Motor neuron (in vitro differentiated cells): ENCODE data around the gene ABRACL. TPM values are rescaled to one million over a fixed set of nuclear protein-coding genes. Genes with fewer than 3 reads are reported as not detected.
"Not testable (repeated sequence)": the region's sequence is repeated elsewhere in the genome, so short reads cannot be mapped to it uniquely, and the experiment has no call there.

Experiments
- ATAC-seq, 8 experiments: fragments of 200-7000 bp; cut with Tn5 transposase; replicated peaks in 6 of 8; 2 replicates each; pipeline ENCODE4 v1.8.0; 2021; ENCODE audit warnings: mild to moderate bottlenecking in 8 of 8, moderate library complexity in 8 of 8
- H3K27ac ChIP-seq, 2 donors: fragments of 250-450 bp; sonication (Bioruptor Pico); 2 replicates each; pipeline ENCODE4 v1.9.0; 2021; ENCODE audit warnings: antibody characterized with exemption in 2 of 2, mild to moderate bottlenecking in 2 of 2, moderate library complexity in 1 of 2
- H3K4me1 ChIP-seq, 2 donors: fragments of 250-450 bp; sonication (Bioruptor Pico); replicated peaks in 1 of 2; 2 replicates each; pipeline ENCODE4 v1.6.1; 2021; ENCODE audit warnings: antibody characterized with exemption in 2 of 2, mild to moderate bottlenecking in 2 of 2, moderate library complexity in 1 of 2
- H3K4me3 ChIP-seq, 5 donors: fragments of 250-450 bp; sonication (Bioruptor Pico); 2 replicates each; pipeline ENCODE4 v1.9.0; 2021; ENCODE audit warnings: antibody characterized with exemption in 5 of 5, mild to moderate bottlenecking in 5 of 5, moderate library complexity in 4 of 5
- WGBS, 10 experiments: fragments of 450-650 bp; shearing (Covaris generic); methylation state at CpG; one replicate each; pipeline ENCODE4 v1.0.0; 2022; 5-methylcytosine and 5-hydroxymethylcytosine counted together
- in situ Hi-C, 9 experiments: fragments of 400-800 bp; cut with MboI; loops; one replicate each; pipeline ENCODE4 v1.15.0; 2021; ENCODE audit warnings: low sequenced_read_pairs in 9 of 9, low pct_unique_long_range_greater_than_20kb in 2 of 9; ENCODE audit not compliant: unreplicated experiment in 9 of 9
- total RNA-seq, 8 experiments: library from RNA; unstranded; fragments of 300-600 nt; gene quantifications; 2 replicates each; pipeline versions ENCODE4 v1.2.3 to v1.2.4, GENCODE V29; 2022

ABRACL gene
- total RNA-seq, 8 experiments from 2014 or later: 13.9 to 61.3 (median 26.6) TPM

DNA sequence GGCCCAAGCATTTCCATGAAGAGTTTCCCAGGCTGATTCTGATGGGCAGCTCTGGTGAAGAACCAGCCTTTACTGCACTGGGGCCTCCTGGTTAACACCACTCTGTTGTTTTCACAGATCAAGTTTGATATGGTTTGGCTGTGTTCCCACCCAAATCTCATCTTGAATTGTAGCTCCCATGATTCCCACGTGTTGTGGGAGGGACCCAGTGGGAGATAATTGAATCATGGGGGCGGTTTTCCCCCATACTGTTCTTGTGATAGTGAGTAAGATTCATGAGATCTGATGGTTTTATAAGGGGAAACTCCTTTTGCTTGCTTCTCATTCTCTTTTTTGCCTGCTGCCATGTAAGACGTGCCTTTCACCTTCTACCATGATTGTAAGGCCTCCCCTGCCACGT, 20.4 kb downstream of the ABRACL start:
- H3K4me3 ChIP-seq, H3K27ac ChIP-seq, ATAC-seq, H3K4me1 ChIP-seq, in situ Hi-C loops: not testable (repeated sequence)
- WGBS, 10 experiments: 20 to 93% (median 60%) methylated on average over 1 to 4 of the region's 4 CpGs; no CpG with 5 or more reads in 1 of the 10 experiments

GRCh38 chr6:139050131-139050769, 21.7 kb downstream of the ABRACL start:
- H3K27ac ChIP-seq, ATAC-seq, in situ Hi-C loops, H3K4me1 ChIP-seq, H3K4me3 ChIP-seq: not testable (repeated sequence)
- WGBS, 10 experiments: 87 to 100% (median 100%) methylated on average over 1 to 5 of the region's 5 CpGs; no CpG with 5 or more reads in 1 of the 10 experiments

DNA sequence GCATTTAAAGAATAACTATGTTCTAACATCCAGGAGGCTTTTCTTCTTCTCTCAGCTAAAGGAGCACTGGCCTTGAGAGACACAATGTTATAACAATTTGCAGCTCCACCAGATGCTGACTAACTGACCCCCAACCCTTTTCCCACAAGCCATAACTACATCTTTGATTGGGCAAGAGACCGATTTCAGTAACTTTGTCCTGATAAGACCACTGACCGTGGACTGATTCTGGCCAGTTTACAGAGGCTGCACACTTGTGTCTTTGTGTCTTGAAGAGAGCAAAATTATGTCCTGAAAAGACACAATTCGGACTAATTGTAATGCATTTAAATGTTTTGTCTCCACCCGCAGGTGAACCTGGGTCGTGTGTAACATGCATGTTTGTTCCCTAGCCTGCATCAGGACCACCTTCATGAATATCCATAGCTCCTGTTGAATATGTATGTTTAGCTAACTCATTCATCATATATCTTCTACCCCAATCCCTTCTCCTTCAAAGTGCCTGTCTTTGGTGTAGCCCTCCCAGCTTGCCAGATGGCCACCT, 22.3 kb downstream of the ABRACL start:
- in situ Hi-C loops: no loop called here

DNA sequence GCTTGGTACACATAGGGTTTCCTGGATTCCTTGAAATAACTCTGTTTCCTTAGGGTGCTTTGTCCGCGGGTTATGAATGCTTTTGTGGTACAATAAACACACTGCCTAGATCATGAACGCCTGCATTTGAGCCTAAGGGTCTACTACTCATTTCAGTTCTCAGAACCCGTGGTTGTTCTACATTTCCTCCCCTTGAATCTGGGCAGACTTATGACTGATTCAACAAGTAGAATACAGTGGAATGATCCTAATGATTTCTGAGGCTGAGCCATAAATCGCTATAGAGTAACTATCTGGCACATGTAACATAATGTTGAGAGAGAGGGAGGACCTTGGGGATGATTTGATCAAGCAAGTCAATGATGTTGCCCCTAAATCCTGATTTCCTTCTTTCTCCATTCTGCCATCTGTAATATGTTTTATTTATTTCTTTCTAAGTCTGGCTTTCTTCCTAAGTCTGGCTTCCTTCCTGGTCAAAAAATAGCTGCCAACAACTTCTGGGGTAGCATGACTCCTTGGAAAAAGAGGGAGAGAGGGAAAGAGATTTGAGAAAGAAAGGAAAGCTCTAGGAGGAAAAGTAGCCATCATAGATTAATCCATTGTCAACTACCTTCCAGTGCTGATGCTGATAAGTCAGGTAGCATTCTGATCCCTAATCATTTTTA, 23.0 kb downstream of the ABRACL start:
- in situ Hi-C loops: no loop called here
- Histone ChIP-seq H3K4me1 (no peaks in the 10 kb centered on the region), H3K27ac (no peak overlapping the region), H3K4me3 (no peak overlapping the region)
- no peak for ATAC-seq
- WGBS, 10 experiments: 62 to 100% (median 92%) methylated on average over 2 to 5 of the region's 5 CpGs

More for the DNA sequence above, 22.3 kb downstream of the ABRACL start:
- Histone ChIP-seq H3K27ac (no peak overlapping the region), H3K4me3 (no peak overlapping the region), H3K4me1 (no peaks in the 10 kb centered on the region)
- WGBS, 10 experiments: 50 to 100% (median 83%) methylated on average over 1 to 5 of the region's 5 CpGs
- peak in 1 of 8 experiments; percentile 33 for ATAC-seq

DNA sequence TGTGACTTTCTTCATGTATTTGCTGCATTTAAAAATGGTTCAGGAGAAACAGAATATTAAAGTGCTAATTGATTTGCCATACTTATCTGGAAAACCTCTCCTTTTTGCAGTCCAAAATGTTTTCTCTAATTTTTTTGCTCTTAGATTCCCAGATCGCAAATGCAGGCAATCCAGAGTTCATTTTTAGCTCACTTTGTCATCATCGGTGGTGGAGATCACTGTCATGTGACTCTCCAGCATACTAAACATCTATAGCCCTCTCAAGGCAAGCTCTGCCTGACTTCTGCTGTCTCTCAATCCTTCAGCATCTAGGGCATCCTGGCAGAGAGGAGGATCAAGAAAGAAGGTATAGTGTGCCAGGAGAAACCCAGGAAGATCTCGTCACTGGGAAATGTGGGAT, 24.8 kb downstream of the ABRACL start:
- no peak overlapping the region for H3K27ac ChIP-seq
- in situ Hi-C loops: no loop called here
- WGBS, 10 experiments: 20 to 100% (median 79%) methylated on average over 1 to 3 of the region's 3 CpGs; no CpG with 5 or more reads in 1 of the 10 experiments

GRCh38 chr6:139054001-139054400, 25.5 kb downstream of the ABRACL start:
- no peak overlapping the region for H3K4me3 ChIP-seq
- H3K4me1 ChIP-seq: no peaks in the 10 kb centered on the region
- in situ Hi-C loops: no loop called here
- no peak for ATAC-seq
- H3K27ac ChIP-seq: no peak overlapping the region
- WGBS, 10 experiments: 75 to 100% (median 85%) methylated on average over 1 to 3 of the region's 3 CpGs; no CpG with 5 or more reads in 1 of the 10 experiments

More for the DNA sequence above, 24.8 kb downstream of the ABRACL start:
- H3K4me1 ChIP-seq: no peaks in the 10 kb centered on the region
- ATAC-seq: peak in 1 of 8 experiments; percentile 43
- no peak overlapping the region for H3K4me3 ChIP-seq

DNA sequence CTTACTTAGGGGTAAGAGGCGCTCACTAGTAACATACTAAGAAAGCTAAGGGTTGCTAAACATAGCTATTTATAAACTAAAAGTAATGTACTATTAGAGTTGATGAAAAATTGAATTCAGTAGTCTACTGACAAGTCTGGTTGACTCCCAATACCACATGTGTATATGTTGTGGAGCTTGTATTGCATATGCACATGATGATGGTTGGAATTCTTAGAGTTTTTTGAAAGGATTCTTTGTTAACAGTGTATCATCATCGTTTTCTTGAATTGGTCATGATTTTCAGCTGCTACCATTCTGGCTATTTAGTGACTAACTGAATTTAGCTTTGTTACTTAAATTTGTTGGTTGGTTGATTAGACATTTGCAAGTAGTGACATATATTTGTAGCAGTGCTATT, 27.2 kb downstream of the ABRACL start:
- ATAC-seq: peak in 3 of 8 experiments; percentile 96 to 99 (median 99)
- whole genome bisulfite sequencing, 10 experiments: 8 to 100% (median 88%) methylated on average over 1 to 2 of the region's 2 CpGs; no CpG with 5 or more reads in 1 of the 10 experiments
- in situ Hi-C loops: no loop called here
- no peaks in the 10 kb centered on the region for H3K4me1 ChIP-seq
- H3K27ac ChIP-seq: no peak overlapping the region
- H3K4me3 ChIP-seq: no peak overlapping the region

- WGBS, 10 experiments: 37 to 100% (median 73%) methylated on average over 1 to 3 of the region's 3 CpGs; no CpG with 5 or more reads in 1 of the 10 experiments
- in situ Hi-C loops: no loop called here
These were observed 29.5 kb downstream of the ABRACL start for GRCh38 chr6:139058029-139058428.

GRCh38 chr6:139060332-139060731, 31.8 kb downstream of the ABRACL start:
- Histone ChIP-seq H3K4me3 (no peak overlapping the region), H3K27ac (no peak overlapping the region), H3K4me1 (no peaks in the 10 kb centered on the region)
- in situ Hi-C loops: no loop called here
- ATAC-seq: no peak

More at GRCh38 chr6:139058029-139058428, 29.5 kb downstream of the ABRACL start:
- Histone ChIP-seq H3K27ac (no peak overlapping the region), H3K4me3 (no peak overlapping the region), H3K4me1 (no peaks in the 10 kb centered on the region)
- no peak for ATAC-seq

DNA sequence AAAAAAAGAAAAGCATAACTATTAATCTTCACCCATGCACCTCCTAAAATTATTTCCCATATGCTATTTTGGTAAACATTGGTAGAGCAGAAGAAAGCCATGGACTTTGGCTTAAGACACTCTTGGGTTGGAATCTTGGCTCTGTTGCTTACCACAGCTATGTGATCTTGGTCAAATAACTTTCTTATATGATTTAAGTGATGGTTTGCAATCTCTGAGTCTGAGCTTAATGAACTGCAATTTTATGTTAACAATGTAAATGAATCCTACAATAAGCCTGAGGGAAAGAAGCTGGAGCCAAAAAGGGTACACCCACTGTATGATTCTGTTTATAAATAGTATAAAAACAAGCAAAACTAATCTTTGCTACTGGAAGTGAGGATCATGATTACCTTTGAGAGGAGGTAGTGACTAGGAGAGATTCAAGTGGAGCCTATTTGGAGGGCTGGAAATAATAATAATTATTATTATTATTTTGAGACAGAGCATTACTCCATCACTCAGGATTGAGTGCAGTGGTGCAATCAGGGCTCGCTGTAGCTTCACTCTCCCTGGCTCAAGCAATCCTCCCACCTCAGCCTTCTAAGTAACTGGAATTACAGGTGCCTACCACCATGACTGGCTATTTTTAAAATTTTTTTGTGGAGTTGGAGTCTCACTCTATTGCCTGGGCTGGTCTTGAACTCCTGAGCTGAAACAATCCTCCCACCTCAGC, 34.5 kb downstream of the ABRACL start:
- Histone ChIP-seq H3K4me3 (no peak overlapping the region), H3K27ac (no peak overlapping the region), H3K4me1 (no peaks in the 10 kb centered on the region)
- 0 to 100% (median 73%) methylated on average over 1 of the region's 1 CpG; no CpG with 5 or more reads in 4 of the 10 experiments for WGBS, 10 experiments
- ATAC-seq: peak in 3 of 8 experiments; percentile 90 to 96 (median 94)
- in situ Hi-C loops: no loop called here

DNA sequence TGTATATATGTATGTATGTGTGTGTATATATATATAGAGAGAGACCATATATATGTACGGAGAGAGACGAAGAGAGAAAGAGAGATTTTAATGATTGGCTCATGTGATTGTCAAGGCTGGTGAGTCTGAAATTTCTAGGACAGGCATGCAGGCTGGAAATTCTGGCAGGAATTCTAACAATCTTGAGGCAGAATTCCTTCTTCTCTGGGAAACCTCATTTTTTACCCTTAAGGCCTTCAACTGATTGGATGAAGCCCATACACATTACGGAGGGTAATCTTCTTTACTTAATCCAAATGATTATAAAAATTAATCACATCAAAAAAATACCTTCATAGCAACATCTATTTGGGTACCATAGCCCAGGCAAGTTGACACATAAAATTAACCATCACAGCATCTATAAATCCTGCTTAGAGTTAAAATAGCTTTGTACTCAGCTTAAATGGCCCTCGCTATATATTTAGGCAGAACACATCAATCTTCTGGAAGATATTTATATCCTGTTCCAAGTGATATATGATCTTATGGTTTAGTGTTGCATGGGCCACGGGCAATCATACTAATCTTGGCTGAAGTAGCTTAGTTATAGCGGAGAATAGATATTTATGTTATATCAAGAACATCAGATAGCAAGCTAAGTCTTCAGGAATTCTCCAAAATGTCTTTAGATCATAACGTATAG, 36.6 kb downstream of the ABRACL start:
- ATAC-seq: no peak
- in situ Hi-C loops: no loop called here
- Histone ChIP-seq H3K4me3 (no peak overlapping the region), H3K4me1 (no peaks in the 10 kb centered on the region), H3K27ac (no peak overlapping the region)
- 32 to 100% (median 73%) methylated on average over 2 to 7 of the region's 7 CpGs for WGBS, 10 experiments

- in situ Hi-C loops: no loop called here
- no peak for ATAC-seq
- WGBS, 10 experiments: 68 to 90% (median 85%) methylated on average over 1 to 2 of the region's 2 CpGs; no CpG with 5 or more reads in 5 of the 10 experiments
These were observed 37.5 kb downstream of the ABRACL start for GRCh38 chr6:139066080-139066479.

More at GRCh38 chr6:139066080-139066479, 37.5 kb downstream of the ABRACL start:
- H3K4me3 ChIP-seq: no peak overlapping the region
- H3K4me1 ChIP-seq: no peaks in the 10 kb centered on the region
- no peak overlapping the region for H3K27ac ChIP-seq
